Ovary (tissue), 3 donors: ENCODE data around the gene ATP11C.

Experiments used
- CTCF ChIP-seq, 3 donors: fragments of 450-650 bp in 2 of 3; fragments of 200-600 bp in 1 of 3; IDR thresholded peaks; one replicate each; pipeline versions ENCODE4 v1.5.1 to v1.8.0; 2016 to 2022; ENCODE audit warnings: antibody characterized with exemption in 3 of 3, mild to moderate bottlenecking in 1 of 3
- EP300 ChIP-seq: sonication (generic); formaldehyde crosslinking; IDR thresholded peaks from one replicate; pipeline ENCODE4 v1.6.1; 2017; ENCODE audit warnings: antibody characterized with exemption
- POLR2A ChIP-seq: fragments of 450-650 bp; IDR thresholded peaks from one replicate; pipeline ENCODE4 v1.6.1; 2017; ENCODE audit warnings: antibody characterized with exemption, mild to moderate bottlenecking, moderate library complexity
- donor health status: DM: no; HTN: no; CAD: no.

- no peak for TF ChIP-seq POLR2A
- TF ChIP-seq CTCF (IDR thresholded peaks at IDR 0.05), result no peak
- TF ChIP-seq EP300, result no peak
These were observed 2.5 kb downstream of the ATP11C start for GRCh38 chrX:139930401-139930800.
